ENCODE measurements around the gene PRKCE. TPM values are rescaled to one million over a fixed set of nuclear protein-coding genes. Genes with fewer than 3 reads are reported as not detected.

Gene PRKCE
- total RNA-seq, 2 experiments from 2014 or later: 17.0 to 42.1 TPM

DNA sequence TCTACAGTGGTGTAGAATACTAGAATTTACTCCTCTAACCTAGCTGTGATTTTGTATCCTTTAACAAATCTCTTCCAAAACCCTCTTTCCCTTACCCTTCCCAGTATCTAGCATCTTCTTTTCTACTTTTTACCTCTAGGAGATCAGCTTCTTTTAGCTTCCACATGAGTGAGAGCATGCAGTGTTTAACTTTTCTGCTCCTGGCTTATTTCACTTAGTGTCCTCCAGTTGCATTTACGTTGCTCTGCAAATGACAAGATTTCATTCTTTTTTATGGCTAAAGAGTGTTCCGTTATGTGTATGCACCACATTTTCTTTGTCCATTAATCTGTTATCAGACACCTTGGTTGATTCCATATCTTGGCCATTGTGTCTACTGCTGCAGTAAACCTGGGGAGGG is 228.5 kb downstream of the PRKCE start:
- no TSS peak for BruUV-seq (replicated peaks)
- POLR2A ChIA-PET: interaction anchor here (1.1 kb wide), 1 partner anchor 36 kb away, joined by 3 read pairs; no protein-coding TSS in a partner anchor
- no peaks in the 10 kb centered on the region for H3K4me1 ChIP-seq (ENCODE audit: insufficient read depth, low read length, poor library complexity, severe bottlenecking)
- no peaks in the 10 kb centered on the region for H3K79me2 ChIP-seq (ENCODE audit: insufficient read depth, low read depth, low read length)
- no peaks in the 10 kb centered on the region for H3K36me3 ChIP-seq (ENCODE audit: insufficient read depth, low read length)
- H3K9me3 ChIP-seq (ENCODE audit: low read length): peaks cover 9% of the 10 kb centered on the region; the same call in 1 of the 2 replicates
- H2AFZ ChIP-seq (ENCODE audit: low read length): no peak overlapping the region
- no peak overlapping the region for H3K27ac ChIP-seq (ENCODE audit: low read depth, low read length, poor library complexity, severe bottlenecking)
- H4K20me1 ChIP-seq (ENCODE audit: insufficient read depth, low read length): no peaks in the 10 kb centered on the region
- no peaks in the 10 kb centered on the region for H3K9me2 ChIP-seq (ENCODE audit: insufficient read depth, low read length)
- H3K4me3 ChIP-seq (ENCODE audit: low read depth, low read length, poor library complexity, severe bottlenecking): no peak overlapping the region
- TF ChIP-seq, protein P1, sequence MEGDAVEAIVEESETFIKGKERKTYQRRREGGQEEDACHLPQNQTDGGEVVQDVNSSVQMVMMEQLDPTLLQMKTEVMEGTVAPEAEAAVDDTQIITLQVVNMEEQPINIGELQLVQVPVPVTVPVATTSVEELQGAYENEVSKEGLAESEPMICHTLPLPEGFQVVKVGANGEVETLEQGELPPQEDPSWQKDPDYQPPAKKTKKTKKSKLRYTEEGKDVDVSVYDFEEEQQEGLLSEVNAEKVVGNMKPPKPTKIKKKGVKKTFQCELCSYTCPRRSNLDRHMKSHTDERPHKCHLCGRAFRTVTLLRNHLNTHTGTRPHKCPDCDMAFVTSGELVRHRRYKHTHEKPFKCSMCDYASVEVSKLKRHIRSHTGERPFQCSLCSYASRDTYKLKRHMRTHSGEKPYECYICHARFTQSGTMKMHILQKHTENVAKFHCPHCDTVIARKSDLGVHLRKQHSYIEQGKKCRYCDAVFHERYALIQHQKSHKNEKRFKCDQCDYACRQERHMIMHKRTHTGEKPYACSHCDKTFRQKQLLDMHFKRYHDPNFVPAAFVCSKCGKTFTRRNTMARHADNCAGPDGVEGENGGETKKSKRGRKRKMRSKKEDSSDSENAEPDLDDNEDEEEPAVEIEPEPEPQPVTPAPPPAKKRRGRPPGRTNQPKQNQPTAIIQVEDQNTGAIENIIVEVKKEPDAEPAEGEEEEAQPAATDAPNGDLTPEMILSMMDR (conservative IDR thresholded peaks at IDR 0.05; ENCODE audit: low read length): no peak
- no peak for TF ChIP-seq EZH2phosphoT487 (IDR thresholded peaks at IDR 0.05; ENCODE audit: borderline replicate concordance, low read depth, low read length)
- H3K4me2 ChIP-seq (ENCODE audit: low read length): no peak overlapping the region
- intact Hi-C loops (cut with micrococcal nuclease; ENCODE audit: unreplicated experiment): no loop called here
- CTCF ChIA-PET (ENCODE audit: unreplicated experiment): interaction anchor here (0.6 kb wide), 1 partner anchor 142 kb away, joined by 3 read pairs; no protein-coding TSS in a partner anchor
- no peak for DNase-seq (ENCODE audit: low spot score)

DNA sequence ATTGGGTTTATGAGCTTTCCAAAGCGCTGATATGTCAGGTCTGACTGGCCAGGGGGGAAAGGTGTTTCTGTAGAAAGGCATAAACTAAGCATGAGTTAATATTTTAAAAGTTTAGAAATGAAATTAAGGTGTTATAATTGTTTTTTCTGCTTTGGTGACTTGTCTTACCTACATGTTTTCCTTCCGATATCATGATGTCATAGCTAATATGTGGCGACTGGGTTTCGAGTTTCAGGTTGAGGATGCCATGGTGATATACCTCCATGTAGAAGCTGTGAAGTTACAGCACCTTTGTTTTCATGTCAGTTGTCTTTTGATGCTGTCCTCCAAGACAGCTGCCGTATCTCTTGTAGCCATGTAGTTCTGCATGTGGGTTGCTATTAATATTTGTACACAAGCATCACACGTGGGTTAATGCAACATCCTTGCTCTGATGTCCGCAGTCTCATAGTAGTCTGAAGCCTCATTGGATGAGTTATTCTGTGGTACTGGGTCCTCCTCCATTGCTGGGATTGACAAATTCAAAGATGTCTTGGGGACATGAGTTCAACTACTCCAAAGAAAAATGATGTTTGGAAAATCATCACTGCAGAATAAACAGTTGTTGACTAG is 230.6 kb downstream of the PRKCE start:
- no TSS peak for BruUV-seq (replicated peaks)
- CTCF ChIA-PET (ENCODE audit: unreplicated experiment): no interaction called here
- Histone ChIP-seq H3K9me2 (ENCODE audit: insufficient read depth, low read length) (no peaks in the 10 kb centered on the region), H2AFZ (ENCODE audit: low read length) (no peak overlapping the region), H3K9me3 (ENCODE audit: low read length) (no peaks in the 10 kb centered on the region), H3K4me3 (ENCODE audit: low read depth, low read length, poor library complexity, severe bottlenecking) (no peak overlapping the region), H4K20me1 (ENCODE audit: insufficient read depth, low read length) (no peaks in the 10 kb centered on the region; the same call in 1 of the 2 replicates), H3K36me3 (ENCODE audit: insufficient read depth, low read length) (no peaks in the 10 kb centered on the region), H3K4me2 (ENCODE audit: low read length) (no peak overlapping the region), H3K27ac (ENCODE audit: low read depth, low read length, poor library complexity, severe bottlenecking) (no peak overlapping the region), H3K79me2 (ENCODE audit: insufficient read depth, low read depth, low read length) (no peaks in the 10 kb centered on the region), H3K4me1 (ENCODE audit: insufficient read depth, low read length, poor library complexity, severe bottlenecking) (no peaks in the 10 kb centered on the region)
- DNase-seq (ENCODE audit: low spot score): no peak
- intact Hi-C loops (cut with micrococcal nuclease; ENCODE audit: unreplicated experiment): no loop called here
- no peak for TF ChIP-seq EZH2phosphoT487 (IDR thresholded peaks at IDR 0.05; ENCODE audit: borderline replicate concordance, low read depth, low read length)
- TF ChIP-seq, protein P1 (conservative IDR thresholded peaks at IDR 0.05; ENCODE audit: low read length): no peak
- POLR2A ChIA-PET: no interaction called here

Data from OCI-LY7 (cell line).